Inferior parietal cortex (tissue), 1 donor: ENCODE data around the gene MAML2.

ENCODE experiments used
- DNase-seq: peaks from one replicate; pipeline ENCODE4 v3.0.0-alpha.2; 2016; ENCODE audit errors: extremely low spot score

The MAML2 gene

GRCh38 chr11:96318399-96318798 lies 24.6 kb downstream of the MAML2 start:
- DNase-seq = no peak

DNA sequence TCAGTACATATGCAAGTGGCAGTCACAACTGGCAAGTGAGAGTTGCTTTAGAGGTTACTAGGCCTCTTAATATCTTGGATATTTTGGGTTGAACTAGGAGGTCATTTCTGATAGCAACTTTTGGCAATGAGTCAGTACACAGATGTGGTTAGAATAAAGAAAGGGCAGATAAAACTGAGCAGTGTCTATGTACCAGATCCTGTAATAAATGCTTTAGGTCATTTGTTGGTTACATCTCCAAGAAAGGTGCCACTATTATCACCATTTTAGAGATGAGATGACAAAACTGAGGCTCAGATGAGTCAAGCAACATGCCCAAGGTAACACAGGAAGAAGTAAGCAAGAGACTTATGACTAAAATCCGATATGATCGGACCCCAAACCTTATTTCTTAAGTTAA lies 25.0 kb downstream of the MAML2 start:
- no peak for DNase-seq

DNA sequence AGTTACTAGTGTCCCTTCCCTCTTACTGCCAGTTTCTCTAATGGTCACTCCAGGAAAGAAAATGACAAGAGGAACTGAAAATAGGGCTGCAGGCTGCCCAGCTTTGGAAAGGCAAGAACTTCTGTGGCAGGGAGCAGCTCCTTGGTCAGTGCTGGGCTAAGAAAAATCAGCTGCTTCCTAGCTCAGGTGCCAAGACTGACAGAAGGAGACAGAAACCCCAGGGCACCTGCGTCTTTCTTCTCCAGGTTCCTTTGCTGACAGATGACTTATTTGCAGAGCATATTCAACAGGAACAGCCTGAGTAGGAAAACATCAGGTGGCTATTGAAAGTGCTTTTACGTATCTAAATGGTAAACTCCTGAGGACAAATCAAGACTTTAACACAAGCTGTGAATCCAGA lies 25.4 kb downstream of the MAML2 start:
- DNase-seq = no peak

- no peak for DNase-seq
Measured at GRCh38 chr11:96316869-96317268, 26.1 kb downstream of the MAML2 start.

DNA sequence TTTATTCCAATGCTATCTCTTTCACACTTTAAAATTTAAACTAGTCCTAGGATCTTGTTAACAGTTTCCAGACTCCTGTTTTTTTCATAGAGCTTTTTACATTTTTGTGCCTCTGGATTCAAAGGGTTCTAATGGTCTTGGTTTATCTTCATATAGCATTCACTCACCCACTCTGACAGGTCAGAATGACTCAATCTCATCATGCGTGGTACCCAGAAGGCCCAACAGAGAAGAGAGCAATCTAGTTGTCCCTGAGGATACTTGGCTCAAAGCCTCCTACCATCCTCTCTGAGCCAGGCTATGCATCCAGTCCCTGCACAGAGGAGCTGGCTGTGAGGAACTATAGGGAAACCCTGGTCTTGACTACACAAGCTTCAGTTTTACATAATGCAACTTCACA lies 27.5 kb downstream of the MAML2 start:
- DNase-seq = no peak

GRCh38 chr11:96314326-96315020 lies 28.5 kb downstream of the MAML2 start:
- DNase-seq = no peak

DNA sequence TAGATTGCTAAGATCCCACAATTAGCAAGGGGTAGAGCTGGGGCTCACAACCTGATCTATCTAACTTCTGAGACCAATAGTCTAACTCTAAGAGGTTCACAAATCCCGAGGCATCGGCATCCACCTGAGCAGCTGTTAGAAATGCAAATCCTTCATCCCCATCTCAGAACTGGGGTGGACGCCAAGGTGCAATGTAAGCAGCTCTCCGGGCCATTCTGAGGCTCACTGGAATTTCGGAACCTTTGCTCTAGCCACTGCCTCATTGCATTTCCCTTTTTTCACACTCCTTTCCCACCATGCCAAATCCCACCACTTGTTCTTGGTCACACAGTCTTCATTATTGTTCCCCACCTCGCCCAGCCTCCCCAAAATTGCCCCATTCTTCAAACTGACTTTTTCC lies 29.8 kb downstream of the MAML2 start:
- no peak for DNase-seq

DNA sequence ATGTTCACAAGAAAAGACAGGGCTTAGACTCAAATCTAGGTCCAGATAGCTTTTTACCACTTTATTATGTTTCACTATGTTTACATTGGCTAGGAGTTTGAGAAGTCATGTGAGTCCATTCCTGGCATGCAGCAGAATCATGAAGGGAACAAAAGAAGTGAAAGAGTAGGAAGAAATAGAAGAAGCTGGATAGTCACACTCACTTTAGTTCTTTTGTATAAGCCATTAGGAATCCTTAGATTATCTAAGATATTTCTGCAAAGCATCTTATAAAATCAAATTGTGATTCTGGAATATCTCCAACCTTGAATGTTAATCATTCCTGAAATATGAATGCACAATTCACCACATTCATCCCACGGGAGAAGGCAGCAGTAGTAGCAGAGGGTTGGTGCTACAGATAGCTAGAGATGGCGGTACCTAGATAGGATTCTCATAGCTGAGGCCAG lies 31.9 kb downstream of the MAML2 start:
- no peak for DNase-seq

DNA sequence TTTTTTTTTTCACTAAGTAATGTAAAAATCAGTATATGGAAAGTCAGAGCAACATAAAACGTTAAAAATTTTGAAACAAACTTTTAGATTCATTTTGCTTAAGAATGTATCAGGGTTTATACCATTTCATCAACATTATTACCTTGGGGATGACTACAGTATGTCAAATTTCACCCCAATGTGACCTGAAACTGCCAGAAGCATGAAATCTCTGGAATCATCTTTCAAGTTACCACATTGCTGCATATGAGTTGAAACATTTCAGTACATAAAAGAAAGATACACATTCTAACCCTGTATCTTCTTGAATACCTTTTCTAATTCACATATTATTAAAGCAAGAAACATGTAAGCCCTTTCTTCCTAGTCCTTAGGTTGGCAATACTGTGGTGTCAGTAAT lies 32.8 kb downstream of the MAML2 start:
- no peak for DNase-seq

GRCh38 chr11:96309643-96310017 lies 33.4 kb downstream of the MAML2 start:
- no peak for DNase-seq

GRCh38 chr11:96309016-96309642 lies 33.9 kb downstream of the MAML2 start:
- no peak for DNase-seq

- DNase-seq = no peak
Measured at GRCh38 chr11:96307776-96308140, 35.2 kb downstream of the MAML2 start.

- peak; percentile 44 for DNase-seq
Measured at GRCh38 chr11:96306933-96307775, 35.8 kb downstream of the MAML2 start.

DNA sequence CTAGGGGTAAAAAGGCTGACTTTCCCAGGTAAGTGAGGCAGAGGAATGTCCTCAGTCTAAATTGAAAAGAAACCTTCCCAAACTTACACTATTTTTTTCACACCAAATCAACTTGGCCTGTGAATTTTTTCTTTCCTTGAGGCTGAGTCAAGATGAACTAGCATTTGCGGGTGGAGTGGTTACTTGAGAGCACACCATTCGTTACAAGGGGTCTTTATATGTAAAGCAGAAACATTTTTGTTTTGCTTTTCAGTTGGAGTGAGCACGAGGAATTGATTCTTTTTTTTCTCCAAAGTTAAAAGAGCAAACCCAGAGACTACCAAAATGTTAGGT lies 36.4 kb downstream of the MAML2 start:
- no peak for DNase-seq

DNA sequence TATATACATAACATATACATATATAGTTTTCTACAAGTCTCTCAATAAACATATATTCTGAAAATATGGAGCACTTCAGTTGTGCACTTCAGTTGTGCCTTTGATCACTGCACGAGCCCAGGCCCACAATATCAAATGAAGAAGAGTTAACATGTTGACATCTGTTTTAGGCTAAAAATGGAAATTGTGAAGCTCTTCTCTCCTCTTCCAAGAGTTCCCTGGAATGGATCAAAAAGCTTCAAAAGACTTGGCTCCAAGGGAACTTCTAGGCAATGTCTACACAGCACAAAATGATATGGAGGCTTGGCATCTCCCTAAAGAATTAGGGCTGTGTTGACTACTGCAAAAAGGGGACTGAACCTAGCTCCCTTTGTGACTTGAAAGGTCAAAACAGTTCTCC lies 36.9 kb downstream of the MAML2 start:
- DNase-seq = no peak

DNA sequence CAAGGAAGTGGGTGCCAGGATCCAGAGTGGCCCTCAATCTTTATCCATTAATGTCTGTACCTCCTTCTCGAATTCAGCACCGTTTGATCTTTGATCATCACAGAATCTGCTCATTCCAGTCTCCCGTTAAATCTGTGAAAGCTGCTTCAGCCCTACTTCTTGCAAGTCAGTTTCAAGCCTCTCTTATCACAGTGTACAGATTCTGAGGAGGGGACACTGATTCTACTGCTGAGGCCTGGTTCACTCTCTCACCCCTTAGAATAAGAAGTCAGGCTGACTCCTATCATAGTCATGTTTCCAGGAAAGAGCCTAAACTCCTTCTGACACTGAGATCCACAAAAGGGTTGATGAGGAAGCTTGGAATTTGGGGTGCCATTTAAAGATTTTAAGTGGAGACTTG lies 39.0 kb downstream of the MAML2 start:
- no peak for DNase-seq

- no peak for DNase-seq
Measured at GRCh38 chr11:96303064-96303463, 39.9 kb downstream of the MAML2 start.

GRCh38 chr11:96301818-96302217 lies 41.2 kb downstream of the MAML2 start:
- DNase-seq = no peak

- no peak for DNase-seq
Measured at GRCh38 chr11:96299155-96299888, 43.7 kb downstream of the MAML2 start.

DNA sequence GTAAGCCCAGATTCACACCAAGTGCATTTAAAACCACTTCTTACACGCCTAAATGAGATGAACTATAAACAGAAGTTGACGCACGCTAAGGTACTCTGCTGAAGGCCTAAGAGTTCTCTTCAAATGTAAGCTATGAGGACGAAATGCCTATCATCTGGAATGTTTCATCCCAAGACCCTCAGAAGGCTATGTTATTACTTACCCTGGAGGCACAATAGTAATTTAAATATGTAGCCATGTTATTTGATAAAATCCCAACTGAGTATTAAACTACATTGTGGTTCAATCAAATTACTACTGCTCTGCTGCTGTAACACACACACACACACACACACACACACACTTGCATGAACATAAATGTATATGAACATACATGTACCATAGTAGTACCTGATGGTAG lies 47.6 kb downstream of the MAML2 start:
- DNase-seq = no peak

GRCh38 chr11:96294289-96294688 lies 48.7 kb downstream of the MAML2 start:
- no peak for DNase-seq

- no peak for DNase-seq
Measured at GRCh38 chr11:96293598-96294021, 49.4 kb downstream of the MAML2 start.
